ENCODE results near the gene CHDH. TPM values are rescaled to one million over a fixed set of nuclear protein-coding genes. Genes with fewer than 3 reads are reported as not detected.
A peak's percentile ranks its signal among the peaks of the same experiment; 100 is the strongest.

Gene CHDH
- total RNA-seq, 1 donor from 2014 or later, result 3.7 TPM

DNA sequence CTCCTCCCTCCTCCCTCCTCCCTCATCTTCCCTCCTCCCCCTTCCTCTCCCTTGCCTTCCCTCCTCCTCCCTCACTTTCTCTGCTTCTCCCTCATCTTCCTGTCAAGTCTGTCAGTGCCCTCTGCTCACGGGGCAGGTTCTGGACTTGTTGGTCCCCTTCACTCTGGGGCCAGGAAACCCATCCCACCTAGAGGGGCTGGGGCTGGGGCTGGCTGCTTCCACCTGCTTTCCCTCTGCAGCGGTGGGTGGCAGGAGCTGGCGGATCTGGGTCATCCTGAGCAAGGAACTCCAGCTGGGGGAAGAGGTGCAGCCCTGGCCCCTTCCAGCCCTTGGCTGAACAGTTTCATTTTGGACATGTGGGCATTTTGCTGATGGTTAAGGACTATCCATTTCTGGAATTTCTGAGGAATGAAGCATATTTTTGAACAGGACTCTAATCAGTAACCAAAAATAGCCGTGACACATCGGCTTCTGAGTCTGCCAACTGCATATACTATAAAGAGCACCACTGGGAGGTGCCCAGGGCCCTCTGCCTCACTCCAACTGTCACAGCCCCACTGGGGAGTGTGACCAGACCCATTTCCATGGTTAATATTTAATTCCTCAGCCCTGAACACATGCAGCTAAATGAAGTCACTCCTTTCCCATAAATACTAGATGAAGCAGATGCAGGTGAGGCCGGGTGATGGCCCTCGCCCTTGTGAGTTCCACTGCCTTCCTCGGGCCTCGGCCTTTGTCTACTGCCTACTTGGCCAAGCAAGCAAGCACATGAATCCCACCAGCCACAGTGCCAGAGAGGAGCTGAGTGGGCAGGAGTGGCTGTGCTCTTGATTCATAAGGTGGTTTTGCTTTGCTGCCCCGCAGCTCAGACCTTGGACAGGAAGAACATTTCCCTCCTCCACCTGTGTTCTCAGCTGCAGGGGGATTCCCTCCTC is 39.8 kb downstream of the CHDH start:
- Histone ChIP-seq H3K4me3 (no peak overlapping the region), H3K9me3 (replicated peaks) (no peaks in the 10 kb centered on the region), H3K27me3 (ENCODE audit: low read depth) (peaks cover 5% of the 10 kb centered on the region), H3K36me3 (no peaks in the 10 kb centered on the region), H3K4me1 (peaks cover 18% of the 10 kb centered on the region), H3K27ac (replicated peaks) (peak overlapping the region; percentile 48)
- DNase-seq, result no peak
- TF ChIP-seq, protein P1, sequence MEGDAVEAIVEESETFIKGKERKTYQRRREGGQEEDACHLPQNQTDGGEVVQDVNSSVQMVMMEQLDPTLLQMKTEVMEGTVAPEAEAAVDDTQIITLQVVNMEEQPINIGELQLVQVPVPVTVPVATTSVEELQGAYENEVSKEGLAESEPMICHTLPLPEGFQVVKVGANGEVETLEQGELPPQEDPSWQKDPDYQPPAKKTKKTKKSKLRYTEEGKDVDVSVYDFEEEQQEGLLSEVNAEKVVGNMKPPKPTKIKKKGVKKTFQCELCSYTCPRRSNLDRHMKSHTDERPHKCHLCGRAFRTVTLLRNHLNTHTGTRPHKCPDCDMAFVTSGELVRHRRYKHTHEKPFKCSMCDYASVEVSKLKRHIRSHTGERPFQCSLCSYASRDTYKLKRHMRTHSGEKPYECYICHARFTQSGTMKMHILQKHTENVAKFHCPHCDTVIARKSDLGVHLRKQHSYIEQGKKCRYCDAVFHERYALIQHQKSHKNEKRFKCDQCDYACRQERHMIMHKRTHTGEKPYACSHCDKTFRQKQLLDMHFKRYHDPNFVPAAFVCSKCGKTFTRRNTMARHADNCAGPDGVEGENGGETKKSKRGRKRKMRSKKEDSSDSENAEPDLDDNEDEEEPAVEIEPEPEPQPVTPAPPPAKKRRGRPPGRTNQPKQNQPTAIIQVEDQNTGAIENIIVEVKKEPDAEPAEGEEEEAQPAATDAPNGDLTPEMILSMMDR (IDR thresholded peaks at IDR 0.05; ENCODE audit: borderline replicate concordance), result no peak
- intact Hi-C loops (cut with micrococcal nuclease), result no loop called here

DNA sequence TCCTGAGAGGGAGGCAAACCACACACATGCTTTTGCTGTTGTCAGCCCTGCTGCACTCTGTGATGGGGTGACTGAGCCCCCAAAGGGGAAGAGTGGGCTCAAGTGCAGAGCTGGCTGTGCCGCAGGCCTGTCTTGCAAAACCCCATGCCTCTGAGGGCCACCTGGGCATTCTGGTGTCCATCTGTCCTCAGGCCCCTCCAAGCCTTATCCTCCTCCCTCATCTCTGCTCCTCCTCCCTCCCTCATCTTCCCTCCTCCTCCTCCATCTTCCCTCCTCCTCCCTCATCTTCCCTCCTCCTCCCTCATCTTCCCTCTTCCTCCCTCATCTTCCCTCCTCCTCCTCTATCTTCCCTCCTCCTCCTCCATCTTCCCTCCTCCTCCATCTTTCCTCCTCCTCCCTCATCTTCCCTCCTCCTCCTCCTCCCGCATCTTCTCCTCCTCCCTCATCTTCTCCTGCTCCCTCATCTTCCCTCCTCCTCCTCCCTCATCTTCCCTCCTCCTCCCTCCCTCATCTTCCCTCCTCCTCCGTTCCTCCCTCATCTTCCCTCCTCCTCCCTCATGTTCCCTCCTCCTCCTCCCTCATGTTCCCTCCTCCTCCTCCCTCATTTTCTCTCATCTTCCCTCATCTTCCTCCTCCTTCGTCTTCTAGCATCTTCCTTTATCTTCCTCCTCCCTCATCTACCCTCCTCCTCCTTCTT is 40.6 kb downstream of the CHDH start:
- intact Hi-C loops (cut with micrococcal nuclease), result no loop called here
- no peak for DNase-seq
- H3K27me3 ChIP-seq (ENCODE audit: low read depth), result peaks cover 5% of the 10 kb centered on the region
- H3K4me3 ChIP-seq, result no peak overlapping the region
- TF ChIP-seq, protein P1 (IDR thresholded peaks at IDR 0.05; ENCODE audit: borderline replicate concordance), result no peak
- no peaks in the 10 kb centered on the region for H3K36me3 ChIP-seq
- H3K27ac ChIP-seq (replicated peaks), result no peak overlapping the region
- no peaks in the 10 kb centered on the region for H3K9me3 ChIP-seq (replicated peaks)
- peaks cover 18% of the 10 kb centered on the region for H3K4me1 ChIP-seq

DNA sequence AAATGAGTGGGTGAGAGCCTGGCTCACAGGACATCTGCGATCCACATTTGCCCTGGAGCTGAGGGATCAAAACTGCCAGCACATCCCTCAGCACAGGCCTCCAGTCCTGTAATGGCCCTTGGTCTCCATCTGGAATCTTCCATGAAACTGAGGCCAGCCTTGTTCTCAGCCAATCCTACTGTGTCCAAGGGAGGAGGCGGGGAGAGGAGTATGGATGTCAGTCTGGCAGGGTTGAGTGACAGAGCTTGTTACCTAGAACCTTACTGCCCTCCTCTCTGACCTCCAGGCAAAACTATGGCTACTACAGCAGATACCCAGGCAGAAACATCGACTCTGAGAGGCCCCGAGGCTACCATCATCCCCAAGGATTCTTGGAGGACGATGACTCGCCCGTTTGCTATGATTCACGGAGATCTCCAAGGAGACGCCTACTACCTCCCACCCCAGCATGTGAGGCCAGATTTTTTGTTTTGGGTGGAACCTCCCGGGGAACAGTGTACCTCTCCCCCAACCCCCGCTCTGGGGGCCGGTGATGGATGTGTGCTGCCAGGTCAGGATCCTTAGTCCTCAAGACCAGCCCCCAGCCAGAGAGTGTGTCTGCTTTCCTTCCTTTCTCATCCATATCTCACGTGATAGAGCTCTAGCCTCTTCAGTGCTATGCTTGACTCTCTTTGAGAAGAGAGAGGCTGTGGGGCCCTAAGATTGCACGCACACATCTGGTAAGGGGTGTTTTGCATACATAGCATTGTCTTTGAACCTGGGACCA is 41.3 kb downstream of the CHDH start:
- intact Hi-C loops (cut with micrococcal nuclease), result no loop called here
- no peak for DNase-seq
- Histone ChIP-seq H3K36me3 (no peaks in the 10 kb centered on the region), H3K4me3 (no peak overlapping the region), H3K4me1 (peaks cover 18% of the 10 kb centered on the region), H3K27ac (replicated peaks) (no peak overlapping the region), H3K27me3 (ENCODE audit: low read depth) (peaks cover 5% of the 10 kb centered on the region), H3K9me3 (replicated peaks) (no peaks in the 10 kb centered on the region)
- TF ChIP-seq, protein P1 (IDR thresholded peaks at IDR 0.05; ENCODE audit: borderline replicate concordance), result no peak

DNA sequence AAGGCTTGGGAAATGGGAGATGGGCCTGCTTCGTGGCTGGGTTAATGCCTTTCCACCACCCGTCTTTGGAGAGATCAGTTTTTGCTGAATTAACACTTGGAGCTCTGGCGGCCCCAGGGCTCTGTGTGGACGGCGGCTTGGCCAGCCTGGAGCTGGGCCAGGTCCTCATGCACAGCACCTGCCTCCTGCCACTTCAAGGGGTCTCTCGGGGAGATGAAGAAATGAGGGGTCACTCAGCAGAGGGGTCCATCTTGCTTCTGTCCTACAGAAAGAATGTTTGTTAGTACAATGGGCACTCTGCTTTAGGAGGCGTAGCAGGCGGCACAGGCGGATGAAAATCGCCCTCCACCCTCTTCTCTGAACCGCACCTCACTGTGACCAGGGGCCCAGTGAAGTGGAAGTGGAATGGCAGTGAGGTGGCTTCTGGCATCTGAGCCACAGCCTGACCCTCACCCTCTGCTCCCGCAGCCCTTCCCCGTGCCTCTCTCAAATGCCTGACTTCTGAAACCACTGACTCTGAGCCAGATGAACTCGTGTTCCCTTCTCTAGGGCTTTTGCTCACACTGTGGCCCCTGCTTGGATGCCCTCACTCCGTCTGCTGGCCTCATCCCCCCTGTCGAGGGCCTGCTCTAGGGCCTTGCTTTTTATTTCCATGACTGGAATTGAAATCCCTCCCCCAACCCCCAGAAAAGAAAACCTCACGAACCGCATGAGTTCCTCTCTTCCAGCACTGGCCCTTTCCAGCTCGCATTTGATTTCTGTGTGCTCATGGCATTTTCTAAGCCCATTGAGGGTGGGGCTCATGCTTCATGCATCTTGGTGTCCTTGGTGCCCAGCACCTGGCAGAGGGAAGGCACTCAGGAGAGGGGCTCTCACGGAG is 42.2 kb downstream of the CHDH start:
- DNase-seq, result no peak
- H3K4me1 ChIP-seq, result peaks cover 18% of the 10 kb centered on the region
- H3K36me3 ChIP-seq, result no peaks in the 10 kb centered on the region
- intact Hi-C loops (cut with micrococcal nuclease), result no loop called here
- no peak overlapping the region for H3K4me3 ChIP-seq
- H3K9me3 ChIP-seq (replicated peaks), result no peaks in the 10 kb centered on the region
- H3K27ac ChIP-seq (replicated peaks), result no peak overlapping the region
- TF ChIP-seq, protein P1 (IDR thresholded peaks at IDR 0.05; ENCODE audit: borderline replicate concordance), result no peak
- H3K27me3 ChIP-seq (ENCODE audit: low read depth), result peaks cover 5% of the 10 kb centered on the region

Measured in left ventricle myocardium inferior (tissue), 1 donor.